ENCODE data around the gene ACP2. TPM values are rescaled to one million over a fixed set of nuclear protein-coding genes. Genes with fewer than 3 reads are reported as not detected.

The ACP2 gene
- total RNA-seq, 1 donor from 2014 or later: 21.2 TPM

DNA sequence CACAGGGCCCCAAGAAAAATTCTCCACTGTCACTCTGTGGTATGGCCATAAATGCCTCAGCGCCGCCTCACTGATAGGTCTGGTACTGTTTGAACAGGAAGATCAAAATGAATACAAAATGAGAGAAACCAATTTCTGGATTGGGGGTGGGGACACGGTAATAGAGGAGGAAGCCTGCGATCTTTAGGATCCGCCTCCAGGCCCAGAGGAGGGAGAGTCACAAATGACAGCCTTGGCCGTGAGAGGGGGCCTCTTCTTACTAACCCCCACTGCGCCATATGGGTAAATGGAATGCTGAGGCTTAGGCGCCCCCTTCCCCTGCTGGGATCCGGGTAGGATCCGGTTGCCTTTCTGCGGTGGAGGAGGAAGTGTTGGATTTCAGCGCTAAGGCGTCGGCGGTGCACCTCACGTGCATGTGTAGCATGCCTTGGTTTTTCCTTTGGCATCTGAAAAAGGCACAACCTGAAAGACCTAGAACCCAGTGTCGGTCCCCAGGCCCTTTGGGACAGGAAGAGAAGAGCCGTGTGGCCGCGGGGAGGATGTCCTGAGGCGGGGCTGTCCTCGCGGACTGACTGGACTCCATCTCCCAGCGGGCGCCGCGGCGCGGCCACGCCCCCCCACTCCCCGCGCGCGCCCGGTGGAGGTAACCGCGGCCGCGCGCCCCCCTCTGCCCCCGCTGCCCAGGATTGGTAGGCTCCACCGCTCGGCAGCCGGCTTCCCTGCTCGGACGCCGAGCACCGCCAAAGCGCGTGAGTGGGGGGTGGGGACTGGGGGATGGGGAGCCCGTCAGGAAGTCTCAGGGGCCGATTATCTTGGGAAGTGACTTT, 20.6 kb upstream of the ACP2 start:
- DNase-seq (ENCODE audit: low spot score in 2 of 2): peak; percentile 93
- no peak for FAIRE-seq

DNA sequence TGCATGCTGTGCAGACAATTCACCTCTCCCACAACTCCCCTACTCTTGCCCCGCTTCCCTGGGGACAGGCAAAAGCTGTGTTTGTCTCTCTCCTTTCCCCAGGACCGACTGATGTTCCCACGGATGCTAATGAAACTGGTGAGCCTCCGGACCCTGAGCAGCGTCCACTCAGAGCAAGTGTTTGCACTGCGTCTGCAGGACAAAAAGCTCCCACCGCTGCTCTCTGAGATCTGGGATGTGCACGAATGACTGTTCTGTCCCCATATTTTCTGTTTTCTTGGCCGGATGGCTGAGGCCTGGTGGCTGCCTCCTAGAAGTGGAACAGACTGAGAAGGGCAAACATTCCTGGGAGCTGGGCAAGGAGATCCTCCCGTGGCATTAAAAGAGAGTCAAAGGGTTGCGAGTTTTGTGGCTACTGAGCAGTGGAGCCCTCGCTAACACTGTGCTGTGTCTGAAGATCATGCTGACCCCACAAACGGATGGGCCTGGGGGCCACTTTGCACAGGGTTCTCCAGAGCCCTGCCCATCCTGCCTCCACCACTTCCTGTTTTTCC, 19.9 kb upstream of the ACP2 start:
- no peak for FAIRE-seq
- DNase-seq (ENCODE audit: low spot score in 2 of 2): no peak

DNA sequence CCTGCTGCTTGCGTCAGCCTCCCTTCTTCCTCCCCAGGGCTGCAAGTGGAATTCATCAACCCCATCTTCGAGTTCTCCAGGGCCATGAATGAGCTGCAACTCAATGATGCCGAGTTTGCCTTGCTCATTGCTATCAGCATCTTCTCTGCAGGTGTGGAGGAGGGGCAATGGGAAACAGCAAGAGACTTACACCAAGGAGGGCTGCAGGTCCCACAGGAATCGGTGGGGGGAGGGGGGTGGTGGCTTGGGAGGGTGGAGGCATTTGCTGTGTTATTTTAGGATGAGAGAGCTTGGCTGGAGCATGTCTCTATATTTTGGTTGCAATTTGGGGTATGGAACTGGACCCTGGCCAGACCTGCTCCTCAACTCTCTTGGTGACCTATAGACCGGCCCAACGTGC, 19.3 kb upstream of the ACP2 start:
- FAIRE-seq (no peak), DNase-seq (ENCODE audit: low spot score in 2 of 2) (no peak)

- FAIRE-seq: no peak
- DNase-seq (ENCODE audit: low spot score in 2 of 2): no peak
These were observed 15.9 kb upstream of the ACP2 start for GRCh38 chr11:47264521-47264920.

GRCh38 chr11:47264119-47264518, 15.5 kb upstream of the ACP2 start:
- DNase-seq (ENCODE audit: low spot score in 2 of 2) (no peak), FAIRE-seq (no peak)

DNA sequence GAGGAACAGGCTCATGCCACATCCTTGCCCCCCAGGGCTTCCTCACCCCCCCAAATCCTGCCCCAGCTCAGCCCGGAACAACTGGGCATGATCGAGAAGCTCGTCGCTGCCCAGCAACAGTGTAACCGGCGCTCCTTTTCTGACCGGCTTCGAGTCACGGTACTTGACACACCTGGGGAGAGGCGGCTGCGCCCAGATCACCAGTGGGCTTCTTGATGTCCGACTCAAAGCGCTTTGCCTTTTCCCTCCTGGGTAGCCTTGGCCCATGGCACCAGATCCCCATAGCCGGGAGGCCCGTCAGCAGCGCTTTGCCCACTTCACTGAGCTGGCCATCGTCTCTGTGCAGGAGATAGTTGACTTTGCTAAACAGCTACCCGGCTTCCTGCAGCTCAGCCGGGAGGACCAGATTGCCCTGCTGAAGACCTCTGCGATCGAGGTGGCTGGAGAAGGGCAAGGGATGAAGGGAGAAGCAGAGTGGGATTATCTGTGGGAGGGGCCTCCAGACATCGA, 12.7 kb upstream of the ACP2 start:
- FAIRE-seq: no peak
- DNase-seq (ENCODE audit: low spot score in 2 of 2): no peak

GRCh38 chr11:47260366-47260765, 11.8 kb upstream of the ACP2 start:
- DNase-seq (ENCODE audit: low spot score in 2 of 2): no peak

GRCh38 chr11:47259232-47259977, 10.8 kb upstream of the ACP2 start:
- FAIRE-seq (no peak), DNase-seq (ENCODE audit: low spot score in 2 of 2) (no peak)

More at GRCh38 chr11:47260366-47260765, 11.8 kb upstream of the ACP2 start:
- FAIRE-seq: no peak

DNA sequence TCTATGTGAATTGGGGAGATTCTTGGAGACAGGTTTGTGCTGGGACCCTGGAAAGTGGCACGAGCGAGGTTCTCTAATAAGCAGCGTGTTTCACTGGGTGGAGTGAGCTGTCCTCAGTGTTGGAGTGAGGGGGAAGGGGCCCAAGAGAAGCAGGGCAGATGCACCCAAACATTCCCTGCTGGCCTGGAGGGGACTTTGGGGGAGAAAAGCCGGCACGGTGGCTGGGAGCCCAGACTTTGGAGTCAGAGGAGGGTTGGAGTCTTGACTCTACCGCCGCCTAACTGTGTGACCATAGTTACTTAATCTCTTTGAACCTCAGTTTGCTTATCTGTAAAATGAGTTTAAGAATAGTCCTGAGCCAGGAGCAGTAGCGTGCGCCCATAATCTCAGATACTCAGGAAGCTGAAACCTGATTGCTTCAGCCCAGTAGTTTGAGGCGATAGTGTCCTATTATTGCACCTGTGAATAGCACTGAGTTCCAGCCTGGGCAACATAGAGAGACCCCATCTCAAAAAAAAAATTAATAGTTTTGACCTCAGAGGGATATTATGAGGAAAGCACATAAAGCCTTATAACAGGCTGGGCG, 9.8 kb upstream of the ACP2 start:
- DNase-seq (ENCODE audit: low spot score in 2 of 2) (no peak), FAIRE-seq (no peak)

DNA sequence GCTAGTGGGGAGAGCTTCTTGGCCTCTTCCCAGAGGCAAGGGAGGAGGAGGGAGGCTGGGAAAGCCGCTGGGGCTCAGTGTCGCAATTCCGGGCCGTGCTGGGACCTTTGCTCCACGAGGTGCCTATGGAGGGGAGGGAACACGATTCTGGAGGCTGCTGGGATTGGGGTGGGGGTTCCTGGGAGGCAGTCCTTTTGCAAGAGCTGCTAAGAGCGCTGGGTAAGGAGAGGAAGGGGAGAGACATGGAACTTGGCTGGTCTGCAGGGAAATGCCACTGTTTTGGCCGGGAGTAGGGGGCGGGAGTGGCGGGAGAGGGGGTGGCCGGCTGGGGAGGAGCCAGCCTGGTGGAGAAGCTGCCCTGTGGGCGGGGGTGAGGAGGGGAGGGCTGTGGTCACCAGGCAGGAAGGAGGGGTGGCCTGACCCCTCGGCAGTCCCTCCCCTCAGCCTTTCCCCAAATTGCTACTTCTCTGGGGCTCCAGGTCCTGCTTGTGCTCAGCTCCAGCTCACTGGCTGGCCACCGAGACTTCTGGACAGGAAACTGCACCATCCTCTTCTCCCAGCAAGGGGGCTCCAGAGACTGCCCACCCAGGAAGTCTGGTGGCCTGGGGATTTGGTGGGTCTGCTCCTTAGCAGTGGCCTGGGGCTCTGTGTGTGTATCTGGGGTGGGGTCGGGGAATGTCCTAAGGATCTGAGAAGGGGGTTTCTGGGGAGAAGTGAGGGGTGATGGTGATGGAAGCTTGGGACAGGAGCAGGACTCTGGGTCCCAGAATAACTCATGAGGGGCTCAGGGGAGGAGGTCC, 9.1 kb upstream of the ACP2 start, which contains the start of gene NR1H3:
Gene NR1H3, plus strand, starts transcription at position 480 of the 800 bp plus-strand sequence. CDS start 1,221 bp downstream, outside the sequence.
- FAIRE-seq (no peak), DNase-seq (ENCODE audit: low spot score in 2 of 2) (peak in 1 of 2 donors; percentile 55)

DNA sequence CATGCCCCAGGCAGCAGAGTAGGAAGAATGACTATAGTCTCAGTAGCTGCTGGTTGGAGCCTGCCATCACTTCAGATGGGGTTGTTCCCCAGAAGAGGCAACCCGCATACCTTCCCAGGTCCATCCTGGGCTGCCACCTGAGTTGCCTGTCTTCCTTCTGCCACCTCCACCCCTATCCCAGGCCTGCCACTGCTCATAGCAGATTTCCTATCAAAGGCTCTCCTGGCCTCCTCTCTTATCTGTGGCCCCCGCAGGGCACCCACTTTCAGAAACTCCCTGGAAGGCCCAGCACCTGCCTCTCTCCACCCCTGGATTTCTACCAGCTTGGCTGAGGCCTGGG, 8.5 kb upstream of the ACP2 start:
- FAIRE-seq: no peak

DNA sequence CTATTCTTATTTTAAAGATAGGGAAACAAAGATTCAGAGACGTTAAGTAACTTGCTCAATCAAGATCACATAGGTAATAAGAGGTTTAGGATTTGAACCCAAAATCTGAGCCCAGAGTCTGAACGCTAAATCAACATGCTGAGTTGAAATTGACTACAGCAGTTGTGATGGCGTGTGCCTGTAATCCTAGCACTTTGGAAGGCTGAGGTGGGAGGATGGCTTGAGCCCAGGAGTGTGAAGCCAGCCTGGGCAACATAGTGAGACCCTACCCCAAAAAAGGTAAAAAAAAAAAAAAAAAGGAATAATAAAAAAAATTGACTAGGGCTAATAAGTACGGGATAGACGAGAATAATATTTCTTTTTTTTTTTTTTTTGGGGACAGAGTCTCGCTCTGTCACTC, 7.8 kb upstream of the ACP2 start:
- FAIRE-seq (no peak), DNase-seq (ENCODE audit: low spot score in 2 of 2) (no peak)

More for the DNA sequence above, 8.5 kb upstream of the ACP2 start:
- DNase-seq (ENCODE audit: low spot score in 2 of 2): no peak

GRCh38 chr11:47254386-47254785, 5.8 kb upstream of the ACP2 start:
- FAIRE-seq (no peak), DNase-seq (ENCODE audit: low spot score in 2 of 2) (no peak)

- DNase-seq (ENCODE audit: low spot score in 2 of 2) (no peak), FAIRE-seq (no peak)
These were observed 5.0 kb upstream of the ACP2 start for GRCh38 chr11:47253660-47254059.

DNA sequence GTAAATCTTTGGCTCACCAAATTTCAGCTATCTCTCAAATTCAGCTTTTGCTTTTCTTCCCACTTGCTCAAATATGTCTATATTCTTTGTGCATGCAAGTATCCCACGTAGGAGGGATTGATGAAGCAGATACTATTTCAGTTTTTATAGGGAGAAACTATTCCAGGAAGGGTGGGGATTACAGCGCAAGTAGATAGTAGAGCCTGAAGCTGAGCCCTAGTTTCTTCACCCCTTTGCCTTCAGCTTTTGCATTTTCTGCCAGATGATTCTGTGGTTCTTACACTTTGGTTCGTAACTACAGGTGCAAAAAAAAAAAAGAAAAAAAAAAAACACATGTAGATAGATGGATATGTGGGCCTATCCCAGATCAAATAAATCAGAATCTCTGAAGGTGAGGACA, 3.1 kb upstream of the ACP2 start:
- no peak for DNase-seq (ENCODE audit: low spot score in 2 of 2)
- no peak for FAIRE-seq

GRCh38 chr11:47249378-47249715, 733 bp upstream of the ACP2 start:
- FAIRE-seq (no peak), DNase-seq (ENCODE audit: low spot score in 2 of 2) (no peak)

GRCh38 chr11:47248304-47248663, 330 bp downstream of the ACP2 start:
- FAIRE-seq: no peak
- DNase-seq (ENCODE audit: low spot score in 2 of 2): no peak

- FAIRE-seq (no peak), DNase-seq (ENCODE audit: low spot score in 2 of 2) (no peak)
These were observed 1.1 kb downstream of the ACP2 start for GRCh38 chr11:47247502-47247901.

DNA sequence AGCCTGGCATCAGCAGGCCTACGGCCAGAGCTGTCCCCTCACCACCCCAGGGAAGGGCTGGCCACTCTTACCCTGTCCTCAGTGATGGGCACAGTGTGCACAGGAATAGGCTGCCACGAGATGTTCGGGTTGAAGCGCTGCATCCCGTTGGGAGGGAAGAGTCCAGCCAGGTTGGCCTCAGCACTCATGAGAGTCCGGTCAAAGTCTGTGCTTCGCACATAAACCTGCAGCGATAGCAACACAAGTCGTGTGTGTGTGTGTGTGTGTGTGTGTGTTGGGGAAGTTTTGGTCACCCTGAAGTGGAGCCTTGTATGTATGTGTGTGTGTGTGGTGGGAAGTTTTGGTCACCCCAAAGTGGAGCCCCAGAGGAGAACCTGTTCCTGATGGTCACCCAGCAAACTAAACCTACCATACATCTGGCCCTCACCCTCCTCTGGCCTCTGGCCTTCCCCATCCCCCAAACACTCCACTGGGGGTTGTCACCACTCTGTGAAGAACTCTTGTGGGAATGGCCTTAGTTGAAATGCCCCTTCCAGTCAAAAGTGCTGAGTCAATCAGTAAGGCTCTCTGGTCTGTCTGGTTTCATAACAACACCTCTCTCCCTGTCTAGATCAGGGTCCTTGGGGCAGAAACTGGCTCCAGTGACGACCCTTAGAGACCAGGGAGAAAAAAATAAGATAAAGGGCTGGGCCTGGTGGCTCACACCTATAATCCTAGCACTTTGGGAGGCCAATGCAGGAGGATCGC, 2.8 kb downstream of the ACP2 start:
- FAIRE-seq: no peak
- no peak for DNase-seq (ENCODE audit: low spot score in 2 of 2)
